NCI-H1930 (cell line): Measurements from ENCODE around the gene MAP3K2.

ENCODE experiments used
- DNase-seq, 2 experiments: peaks; one replicate each; lab custom pipeline; 2025; lab: John Stamatoyannopoulos, UW

Gene MAP3K2, protein sequence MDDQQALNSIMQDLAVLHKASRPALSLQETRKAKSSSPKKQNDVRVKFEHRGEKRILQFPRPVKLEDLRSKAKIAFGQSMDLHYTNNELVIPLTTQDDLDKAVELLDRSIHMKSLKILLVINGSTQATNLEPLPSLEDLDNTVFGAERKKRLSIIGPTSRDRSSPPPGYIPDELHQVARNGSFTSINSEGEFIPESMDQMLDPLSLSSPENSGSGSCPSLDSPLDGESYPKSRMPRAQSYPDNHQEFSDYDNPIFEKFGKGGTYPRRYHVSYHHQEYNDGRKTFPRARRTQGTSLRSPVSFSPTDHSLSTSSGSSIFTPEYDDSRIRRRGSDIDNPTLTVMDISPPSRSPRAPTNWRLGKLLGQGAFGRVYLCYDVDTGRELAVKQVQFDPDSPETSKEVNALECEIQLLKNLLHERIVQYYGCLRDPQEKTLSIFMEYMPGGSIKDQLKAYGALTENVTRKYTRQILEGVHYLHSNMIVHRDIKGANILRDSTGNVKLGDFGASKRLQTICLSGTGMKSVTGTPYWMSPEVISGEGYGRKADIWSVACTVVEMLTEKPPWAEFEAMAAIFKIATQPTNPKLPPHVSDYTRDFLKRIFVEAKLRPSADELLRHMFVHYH

DNA sequence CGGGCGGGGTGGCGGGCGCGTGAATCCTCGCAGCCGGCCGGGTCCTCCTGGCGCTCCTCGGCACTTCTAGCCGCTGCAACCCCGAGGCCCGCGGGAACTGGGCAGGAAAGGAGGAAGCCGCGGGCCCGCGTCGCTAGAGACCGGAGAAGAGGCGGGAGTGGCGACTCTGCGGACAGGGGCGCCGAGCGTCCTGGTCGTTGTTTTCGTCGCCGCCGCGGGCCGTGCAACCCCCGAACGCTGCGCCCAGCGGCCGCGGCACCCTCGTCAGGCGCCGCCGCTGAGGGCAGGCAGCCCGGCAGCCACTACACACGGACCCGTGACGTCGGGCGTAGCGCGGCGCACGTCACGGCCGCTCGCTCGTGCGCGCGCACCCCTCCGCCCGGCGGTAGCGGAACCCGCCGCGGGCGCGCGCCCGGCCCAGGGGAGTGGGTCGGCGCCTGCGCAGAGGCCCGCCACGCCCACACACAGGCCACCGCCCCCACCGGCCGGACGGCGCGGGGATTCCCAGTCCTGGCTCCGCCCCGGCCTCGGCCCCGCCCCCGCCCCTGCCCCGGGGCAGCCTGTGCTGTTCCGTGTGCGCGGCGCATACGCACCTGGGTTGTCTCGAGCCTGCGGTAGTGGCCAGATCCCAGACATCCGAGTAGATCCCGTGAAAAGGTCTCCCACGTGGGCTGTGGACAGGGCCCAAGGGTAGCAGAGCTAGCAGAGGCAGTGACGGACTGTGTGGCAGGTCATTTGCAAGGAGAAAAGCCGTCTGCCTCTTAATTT, at the start of gene MAP3K2:
Gene MAP3K2, minus strand, starts transcription at position 321 of the 768 bp plus-strand sequence. CDS start 44,846 bp downstream, outside the sequence.
- DNase-seq = peak; percentile 80 to 95

- DNase-seq = no peak
These were observed 49.3 kb upstream of the MAP3K2 start for GRCh38 chr2:127437056-127437455.

GRCh38 chr2:127434515-127434914, 46.7 kb upstream of the MAP3K2 start:
- no peak for DNase-seq

DNA sequence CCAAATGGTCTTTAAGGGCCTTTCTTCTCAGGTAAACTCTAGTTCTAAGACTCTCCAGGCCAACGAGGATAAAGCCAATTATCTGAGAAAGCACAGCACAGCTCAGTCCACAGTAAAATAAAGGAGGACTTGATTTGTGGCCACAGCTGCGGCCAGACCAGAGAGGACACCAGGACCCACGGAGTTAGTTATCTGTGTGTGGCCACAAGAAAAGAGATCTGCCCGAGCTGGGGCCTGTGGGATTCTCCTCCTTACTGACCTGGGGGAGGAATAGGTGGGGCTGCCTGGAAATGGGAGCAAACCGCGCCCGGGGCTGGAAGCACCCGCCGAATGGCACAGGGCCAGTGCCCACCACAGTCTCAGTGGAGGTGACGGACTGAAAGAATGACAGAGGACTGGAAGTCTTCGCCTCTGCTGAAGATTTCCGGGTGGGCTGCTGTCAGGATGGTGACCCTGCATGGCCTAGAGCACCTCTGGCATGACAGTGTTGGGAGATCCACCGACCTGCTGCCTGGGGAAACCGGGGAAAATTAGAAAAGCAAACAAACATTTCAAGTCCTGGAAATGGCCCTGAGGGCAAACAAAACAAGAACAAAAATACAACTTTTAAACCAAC, 43.7 kb upstream of the MAP3K2 start:
- no peak for DNase-seq

DNA sequence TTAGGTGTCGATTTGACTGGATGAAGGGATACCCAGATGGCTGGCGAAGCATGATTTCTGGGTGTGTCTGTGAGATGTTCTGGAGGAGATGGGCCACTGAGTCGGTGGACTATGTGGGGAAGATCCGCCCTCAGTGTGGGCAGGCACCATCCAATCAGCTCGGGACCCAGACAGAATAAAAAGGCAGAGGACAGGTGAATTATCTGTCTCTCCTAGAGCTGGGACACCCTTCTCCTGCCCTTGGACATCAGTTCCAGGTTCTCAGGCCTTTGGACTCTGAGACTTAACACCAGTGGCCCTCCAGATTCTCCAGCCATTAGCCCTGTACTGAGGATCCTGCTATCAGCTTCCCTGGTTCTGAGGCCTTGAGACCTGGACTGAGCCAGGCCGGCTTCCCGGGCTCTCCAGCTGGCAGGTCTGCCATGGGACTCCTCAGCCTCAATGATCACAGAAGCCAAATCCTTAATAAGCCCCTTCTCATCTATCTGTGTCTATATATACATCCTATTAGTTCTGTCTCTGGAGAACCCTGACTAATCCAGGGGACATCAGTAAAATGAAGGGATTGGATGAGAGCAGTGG, 42.2 kb upstream of the MAP3K2 start:
- DNase-seq = no peak

- no peak for DNase-seq
These were observed 41.5 kb upstream of the MAP3K2 start for GRCh38 chr2:127429291-127429690.

- no peak for DNase-seq
These were observed 41.0 kb upstream of the MAP3K2 start for GRCh38 chr2:127428815-127429109.

DNA sequence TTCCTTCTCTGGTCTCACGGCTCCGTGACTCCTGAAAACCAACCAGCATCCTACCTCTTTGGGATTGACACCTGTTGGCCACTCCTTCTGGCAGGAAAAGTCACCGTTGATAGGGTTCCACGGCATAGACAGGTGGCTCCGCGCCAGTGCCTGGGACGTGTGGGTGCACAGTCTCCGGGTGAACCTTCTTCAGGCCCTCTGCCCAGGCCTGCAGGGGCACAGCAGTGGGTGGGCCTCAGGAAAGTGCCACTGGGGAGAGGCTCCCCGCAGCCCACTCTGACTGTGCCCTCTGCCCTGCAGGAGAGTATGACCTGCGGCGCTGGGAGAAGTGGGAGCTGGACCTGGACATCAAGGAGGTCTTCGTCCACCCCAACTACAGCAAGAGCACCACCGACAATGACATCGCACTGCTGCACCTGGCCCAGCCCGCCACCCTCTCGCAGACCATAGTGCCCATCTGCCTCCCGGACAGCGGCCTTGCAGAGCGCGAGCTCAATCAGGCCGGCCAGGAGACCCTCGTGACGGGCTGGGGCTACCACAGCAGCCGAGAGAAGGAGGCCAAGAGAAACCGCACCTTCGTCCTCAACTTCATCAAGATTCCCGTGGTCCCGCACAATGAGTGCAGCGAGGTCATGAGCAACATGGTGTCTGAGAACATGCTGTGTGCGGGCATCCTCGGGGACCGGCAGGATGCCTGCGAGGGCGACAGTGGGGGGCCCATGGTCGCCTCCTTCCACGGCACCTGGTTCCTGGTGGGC, 40.5 kb upstream of the MAP3K2 start:
- DNase-seq = no peak

GRCh38 chr2:127427376-127428056, 39.7 kb upstream of the MAP3K2 start:
- no peak for DNase-seq

- DNase-seq = no peak
These were observed 39.0 kb upstream of the MAP3K2 start for GRCh38 chr2:127426501-127427354.

DNA sequence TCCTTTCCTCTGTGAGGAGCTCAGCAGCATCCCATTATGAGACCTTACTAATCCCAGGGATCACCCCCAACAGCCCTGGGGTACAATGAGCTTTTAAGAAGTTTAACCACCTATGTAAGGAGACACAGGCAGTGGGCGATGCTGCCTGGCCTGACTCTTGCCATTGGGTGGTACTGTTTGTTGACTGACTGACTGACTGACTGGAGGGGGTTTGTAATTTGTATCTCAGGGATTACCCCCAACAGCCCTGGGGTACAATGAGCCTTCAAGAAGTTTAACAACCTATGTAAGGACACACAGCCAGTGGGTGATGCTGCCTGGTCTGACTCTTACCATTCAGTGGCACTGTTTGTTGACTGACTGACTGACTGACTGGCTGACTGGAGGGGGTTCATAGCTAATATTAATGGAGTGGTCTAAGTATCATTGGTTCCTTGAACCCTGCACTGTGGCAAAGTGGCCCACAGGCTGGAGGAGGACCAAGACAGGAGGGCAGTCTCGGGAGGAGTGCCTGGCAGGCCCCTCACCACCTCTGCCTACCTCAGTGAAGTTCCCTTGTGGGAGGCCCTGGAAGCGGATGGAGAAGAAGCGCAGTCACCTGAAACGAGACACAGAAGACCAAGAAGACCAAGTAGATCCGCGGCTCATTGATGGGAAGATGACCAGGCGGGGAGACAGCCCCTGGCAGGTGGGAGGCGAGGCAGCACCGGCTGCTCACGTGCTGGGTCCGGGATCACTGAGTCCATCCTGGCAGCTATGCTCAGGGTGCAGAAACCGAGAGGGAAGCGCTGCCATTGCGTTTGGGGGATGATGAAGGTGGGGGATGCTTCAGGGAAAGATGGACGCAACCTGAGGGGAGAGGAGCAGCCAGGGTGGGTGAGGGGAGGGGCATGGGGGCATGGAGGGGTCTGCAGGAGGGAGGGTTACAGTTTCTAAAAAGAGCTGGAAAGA, 38.0 kb upstream of the MAP3K2 start:
- no peak for DNase-seq

DNA sequence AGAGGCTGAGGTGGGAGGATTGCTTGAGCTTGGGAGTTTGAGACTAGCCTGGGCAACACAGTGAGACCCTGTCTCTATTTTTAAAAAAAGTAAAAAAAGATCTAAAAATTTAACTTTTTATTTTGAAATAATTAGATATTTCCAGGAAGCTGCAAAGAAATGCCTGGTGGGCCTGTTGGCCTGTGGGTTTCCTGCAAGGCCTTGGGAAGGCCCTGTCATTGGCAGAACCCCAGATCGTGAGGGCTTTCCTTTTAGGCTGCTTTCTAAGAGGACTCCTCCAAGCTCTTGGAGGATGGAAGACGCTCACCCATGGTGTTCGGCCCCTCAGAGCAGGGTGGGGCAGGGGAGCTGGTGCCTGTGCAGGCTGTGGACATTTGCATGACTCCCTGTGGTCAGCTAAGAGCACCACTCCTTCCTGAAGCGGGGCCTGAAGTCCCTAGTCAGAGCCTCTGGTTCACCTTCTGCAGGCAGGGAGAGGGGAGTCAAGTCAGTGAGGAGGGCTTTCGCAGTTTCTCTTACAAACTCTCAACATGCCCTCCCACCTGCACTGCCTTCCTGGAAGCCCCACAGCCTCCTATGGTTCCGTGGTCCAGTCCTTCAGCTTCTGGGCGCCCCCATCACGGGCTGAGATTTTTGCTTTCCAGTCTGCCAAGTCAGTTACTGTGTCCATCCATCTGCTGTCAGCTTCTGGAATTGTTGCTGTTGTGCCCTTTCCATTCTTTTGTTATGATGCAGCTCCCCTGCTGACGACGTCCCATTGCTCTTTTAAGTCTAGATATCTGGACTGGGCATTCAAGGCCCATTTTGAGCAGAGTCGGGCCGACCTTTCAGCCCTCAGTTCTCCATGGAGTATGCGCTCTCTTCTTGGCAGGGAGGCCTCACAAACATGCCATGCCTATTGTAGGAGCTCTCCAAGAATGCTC, 37.1 kb upstream of the MAP3K2 start:
- DNase-seq = no peak

DNA sequence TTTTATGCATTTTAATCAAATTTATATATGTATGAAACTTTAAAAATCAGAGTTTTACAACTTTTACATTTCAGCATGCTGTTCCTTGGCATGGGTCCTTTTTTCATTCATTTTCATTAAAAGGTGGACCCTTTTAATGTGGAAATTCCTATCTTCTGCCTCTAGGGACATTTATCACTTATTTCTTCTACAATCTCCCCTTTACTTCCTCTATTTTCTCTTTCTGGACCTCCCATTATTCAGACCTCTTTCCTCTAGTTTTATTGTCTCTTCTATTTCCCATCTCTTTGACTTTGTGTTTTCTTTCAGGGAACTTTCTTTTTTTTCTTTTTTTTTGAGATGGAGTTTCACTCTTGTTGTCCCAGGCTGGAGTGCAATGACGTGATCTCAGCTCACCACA, 36.1 kb upstream of the MAP3K2 start:
- no peak for DNase-seq

- peak; percentile 27 to 34 for DNase-seq
These were observed 35.7 kb upstream of the MAP3K2 start for GRCh38 chr2:127423478-127423843.

GRCh38 chr2:127422559-127423477, 35.0 kb upstream of the MAP3K2 start:
- DNase-seq = peak in 1 of 2 experiments; percentile 30

GRCh38 chr2:127421871-127422558, 34.2 kb upstream of the MAP3K2 start:
- no peak for DNase-seq
